Stimulated activated CD8-positive, alpha-beta memory T cell treated with anti-CD3 and anti-CD28 coated beads, Interleukin-12 subunit alpha, Interleukin-12 subunit beta, amount 100 ng/mL, for 24 hours (primary cell): Measurements from ENCODE around the gene FUT3.
"Not testable (repeated sequence)": the region's sequence is repeated elsewhere in the genome, so short reads cannot be mapped to it uniquely, and the experiment has no call there.

Source experiments
- DNase-seq: peaks from one replicate; pipeline ENCODE4 v3.0.0-alpha.2; 2020; ENCODE audit errors: extremely low read depth

The FUT3 gene

GRCh38 chr19:5848621-5849020, 2.6 kb downstream of the FUT3 start:
- not testable (repeated sequence) for DNase-seq

- DNase-seq: not testable (repeated sequence)
These were observed 3.4 kb downstream of the FUT3 start for GRCh38 chr19:5847846-5848245.

DNA sequence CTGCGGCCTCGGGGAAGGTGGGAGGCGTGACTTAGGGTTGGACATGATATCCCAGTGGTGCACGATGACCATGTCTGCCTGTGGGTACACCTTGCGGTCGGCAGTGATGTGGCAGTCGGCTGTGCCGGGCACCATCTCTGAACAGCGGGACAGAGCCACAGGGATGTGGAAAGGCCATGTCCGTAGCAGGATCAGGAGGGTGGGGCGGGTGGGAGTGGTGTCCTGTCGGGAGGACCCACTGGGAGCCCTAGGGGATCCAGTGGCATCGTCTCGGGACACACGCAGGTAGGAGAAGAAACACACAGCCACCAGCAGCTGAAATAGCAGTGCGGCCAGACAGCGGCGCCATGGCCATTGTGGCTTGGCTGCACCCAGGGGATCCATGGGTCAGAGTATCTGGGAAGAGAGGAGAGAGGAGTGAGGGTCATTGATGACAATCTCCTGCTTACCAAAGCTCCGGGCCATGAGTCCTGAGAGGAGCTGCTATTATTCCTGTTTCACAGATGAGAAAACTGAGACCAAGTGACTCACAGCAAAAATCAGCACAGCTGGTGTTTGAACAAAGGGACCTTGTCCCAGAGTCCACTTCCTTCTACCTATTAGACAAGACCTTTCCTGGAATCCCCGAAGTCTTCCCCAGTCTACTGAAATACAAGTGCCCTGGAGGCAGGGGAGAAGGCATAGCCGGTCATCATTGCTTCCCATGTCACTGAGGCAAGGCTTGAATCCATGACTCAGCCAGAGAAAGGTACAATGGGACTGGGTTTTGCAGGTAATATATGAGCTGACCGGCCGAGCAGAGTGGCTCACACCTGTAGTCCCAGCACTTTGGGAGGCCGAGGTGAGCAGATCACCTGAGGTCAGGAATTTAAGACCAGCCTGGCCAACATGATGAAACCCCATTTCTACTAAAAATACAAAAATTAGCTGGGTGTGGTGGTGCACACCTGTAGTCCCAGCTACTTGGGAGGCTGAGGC, 6.5 kb downstream of the FUT3 start:
- no peak for DNase-seq

- no peak for DNase-seq
These were observed 7.8 kb downstream of the FUT3 start for GRCh38 chr19:5843295-5843927.

DNA sequence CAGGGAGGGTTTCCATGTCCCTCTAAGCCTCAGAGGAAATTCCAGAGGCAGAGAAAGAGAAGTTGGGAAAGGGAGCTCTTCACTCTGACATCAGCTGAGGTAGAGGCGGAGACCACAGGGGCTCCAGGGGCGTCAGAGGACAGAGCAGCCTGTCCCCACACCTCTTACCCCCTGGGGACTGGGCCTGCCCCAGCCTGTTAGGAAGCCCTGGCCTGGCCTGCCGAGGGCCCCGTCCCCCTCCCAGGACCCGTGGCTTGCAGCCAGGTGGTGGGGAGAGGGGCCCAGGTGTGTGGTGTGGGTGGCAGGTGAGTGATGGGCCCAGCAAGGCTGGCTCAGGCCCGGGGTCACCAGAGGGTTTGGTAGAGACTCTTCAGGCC, 9.5 kb downstream of the FUT3 start:
- DNase-seq: not testable (repeated sequence)

DNA sequence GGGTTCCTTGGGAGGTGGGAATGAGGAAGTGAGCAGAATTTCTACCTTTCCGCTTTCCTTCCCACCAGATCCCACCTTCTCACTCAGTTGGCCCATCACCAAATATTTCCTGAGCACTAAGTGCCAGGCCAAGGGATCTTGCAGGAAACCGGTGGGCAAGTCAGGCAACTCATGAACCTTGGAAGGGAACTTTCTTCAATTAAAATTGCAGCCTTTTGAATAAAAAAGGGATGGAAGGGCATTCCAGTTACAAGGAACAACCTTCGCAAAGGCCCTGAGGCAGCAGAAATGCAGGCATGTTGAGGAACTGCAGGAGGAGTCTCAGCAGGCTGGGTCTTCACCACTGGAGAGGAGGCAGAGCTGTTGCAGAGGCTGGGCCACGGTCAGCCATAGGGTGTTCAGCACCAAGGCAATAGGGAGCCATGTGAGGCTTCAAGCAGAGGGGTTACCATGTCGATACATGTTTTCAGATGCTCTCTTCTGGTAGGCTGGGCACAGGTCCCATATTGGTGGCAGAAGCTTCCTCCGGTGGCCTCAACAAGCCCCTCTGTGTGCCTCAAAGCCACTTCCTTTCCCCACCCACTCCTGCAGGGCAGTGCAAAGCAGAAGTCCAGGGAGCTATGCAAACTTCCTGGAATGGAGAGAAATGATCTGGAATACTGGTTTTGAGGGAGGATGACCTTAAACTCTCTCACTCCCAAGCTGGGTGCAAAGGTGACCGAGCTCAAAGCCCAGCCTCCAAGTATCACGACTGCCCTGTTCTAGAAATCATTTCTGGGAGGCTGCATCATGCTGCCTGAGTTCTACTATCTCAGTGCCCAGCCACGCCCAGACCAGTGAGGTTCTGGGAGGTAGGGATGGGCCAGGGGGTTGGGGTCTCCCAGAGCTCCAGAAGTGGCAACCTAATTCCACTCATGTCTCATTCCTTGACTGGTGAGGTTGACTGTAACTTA, 11.9 kb downstream of the FUT3 start, which contains the start of gene FUT6:
Gene FUT6, minus strand, starts transcription at position 638 of the 953 bp plus-strand sequence. CDS start 7,135 bp downstream, outside the sequence.
- DNase-seq: no peak

GRCh38 chr19:5838353-5839064, 12.7 kb downstream of the FUT3 start:
- no peak for DNase-seq

- DNase-seq: no peak
These were observed 13.4 kb downstream of the FUT3 start for GRCh38 chr19:5837761-5838352.

DNA sequence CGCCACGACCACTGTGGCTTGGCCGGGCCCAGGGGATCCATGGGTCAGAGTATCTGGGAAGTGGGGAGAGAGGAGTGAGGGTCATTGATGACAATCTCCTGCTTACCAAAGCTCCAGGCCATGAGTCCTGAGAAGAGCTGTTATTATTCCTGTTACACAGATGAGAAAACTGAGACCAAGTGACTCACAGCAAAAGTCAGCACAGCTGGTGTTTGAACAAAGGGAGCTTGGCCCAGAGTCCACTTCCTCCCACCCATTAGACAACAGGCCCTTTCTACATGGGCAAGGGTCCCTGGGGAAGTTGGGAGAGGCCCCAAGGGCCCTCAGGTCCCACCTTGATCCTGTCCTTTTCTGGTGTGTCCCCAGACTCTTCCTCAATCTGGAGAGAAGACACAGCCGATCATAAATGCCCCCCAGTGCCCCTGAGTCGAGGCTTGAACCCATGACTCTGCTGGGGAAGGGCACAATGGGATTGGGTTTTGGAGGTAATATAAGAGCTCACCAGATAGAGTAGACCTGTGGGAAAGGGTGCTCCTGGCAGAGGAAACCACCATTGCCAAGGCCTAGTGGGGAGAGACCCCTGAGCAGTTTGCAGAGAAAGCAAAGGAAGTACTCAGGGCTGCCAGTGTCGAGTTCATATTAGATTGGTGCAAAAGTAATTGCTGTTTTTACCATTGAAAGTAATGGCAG, 18.6 kb downstream of the FUT3 start:
- DNase-seq: no peak

DNA sequence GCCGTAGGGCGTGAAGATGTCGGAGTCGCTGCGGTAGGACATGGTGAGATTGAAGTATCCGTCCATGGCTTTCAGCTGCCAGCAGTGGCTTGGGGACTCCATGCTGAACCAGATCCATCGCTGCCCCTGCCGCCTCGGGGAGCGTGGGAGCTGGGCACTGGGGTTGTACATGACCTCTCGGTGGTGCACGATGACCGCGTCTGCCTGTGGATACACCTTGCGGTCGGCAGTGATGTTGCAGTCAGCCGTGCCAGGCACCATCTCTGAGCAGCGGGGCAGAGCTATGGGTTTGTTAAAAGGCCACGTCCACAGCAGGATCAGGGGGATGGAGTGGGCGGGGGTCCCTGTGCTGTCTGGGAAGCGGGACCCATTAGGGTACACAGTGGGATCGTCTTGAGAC, 19.2 kb downstream of the FUT3 start:
- no peak for DNase-seq

DNA sequence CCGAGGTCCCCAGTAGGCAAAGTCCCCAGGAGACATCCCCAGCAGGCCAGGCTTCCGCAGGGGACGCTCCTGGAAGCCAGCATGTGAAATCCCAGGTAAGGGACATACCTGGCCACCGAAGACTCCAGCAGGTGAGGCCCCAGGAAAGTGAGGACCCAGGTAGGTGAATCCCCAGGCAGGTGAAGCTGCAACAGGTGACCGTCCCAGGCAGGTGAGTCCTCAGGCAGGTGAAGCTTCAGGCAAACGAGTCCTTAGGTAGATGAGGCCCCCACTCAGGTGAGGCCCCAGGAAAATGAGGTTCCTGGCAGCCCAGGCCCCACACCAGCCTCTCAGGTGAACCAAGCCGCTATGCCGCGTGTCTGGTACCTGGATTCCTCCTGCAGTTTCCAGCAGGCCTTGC, 20.1 kb downstream of the FUT3 start:
- DNase-seq: no peak

DNA sequence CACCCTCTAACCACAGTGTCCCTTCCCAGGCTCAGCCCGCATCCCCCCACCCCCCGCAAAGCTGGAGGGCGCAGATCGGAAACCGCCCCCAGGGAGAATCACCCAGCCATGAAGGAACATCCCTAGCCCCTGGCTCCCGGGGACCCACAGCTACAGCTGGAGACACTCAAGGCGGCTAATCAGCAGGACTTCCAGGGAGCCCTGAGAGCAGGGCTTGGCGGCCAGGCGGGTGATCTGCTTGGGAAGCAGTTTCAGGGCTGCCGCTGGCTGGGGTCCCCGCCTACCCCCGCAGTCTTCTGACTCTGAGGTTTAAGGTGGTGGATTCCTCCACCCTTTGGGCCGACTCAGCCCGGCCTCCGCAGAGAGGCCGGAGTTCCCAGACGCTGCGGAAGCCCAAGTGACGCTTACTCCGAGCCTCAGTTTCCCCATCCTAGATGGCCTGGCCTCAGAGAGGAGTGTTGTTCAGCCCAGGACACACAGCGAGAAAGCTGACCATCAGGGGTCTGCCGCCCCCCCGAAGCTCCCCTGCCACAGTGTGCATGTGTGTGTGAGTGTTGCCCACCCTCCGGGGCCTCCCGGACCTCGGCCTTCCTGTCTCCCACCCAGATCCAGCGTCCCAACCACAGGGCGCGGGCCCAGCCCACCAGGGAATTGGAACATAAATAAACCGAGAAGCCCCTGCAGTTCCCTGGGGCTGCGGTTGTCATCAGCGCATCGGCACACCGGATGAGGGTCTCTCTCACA, 21.5 kb downstream of the FUT3 start:
- DNase-seq: no peak

GRCh38 chr19:5828661-5829566, 22.3 kb downstream of the FUT3 start:
- no peak for DNase-seq

DNA sequence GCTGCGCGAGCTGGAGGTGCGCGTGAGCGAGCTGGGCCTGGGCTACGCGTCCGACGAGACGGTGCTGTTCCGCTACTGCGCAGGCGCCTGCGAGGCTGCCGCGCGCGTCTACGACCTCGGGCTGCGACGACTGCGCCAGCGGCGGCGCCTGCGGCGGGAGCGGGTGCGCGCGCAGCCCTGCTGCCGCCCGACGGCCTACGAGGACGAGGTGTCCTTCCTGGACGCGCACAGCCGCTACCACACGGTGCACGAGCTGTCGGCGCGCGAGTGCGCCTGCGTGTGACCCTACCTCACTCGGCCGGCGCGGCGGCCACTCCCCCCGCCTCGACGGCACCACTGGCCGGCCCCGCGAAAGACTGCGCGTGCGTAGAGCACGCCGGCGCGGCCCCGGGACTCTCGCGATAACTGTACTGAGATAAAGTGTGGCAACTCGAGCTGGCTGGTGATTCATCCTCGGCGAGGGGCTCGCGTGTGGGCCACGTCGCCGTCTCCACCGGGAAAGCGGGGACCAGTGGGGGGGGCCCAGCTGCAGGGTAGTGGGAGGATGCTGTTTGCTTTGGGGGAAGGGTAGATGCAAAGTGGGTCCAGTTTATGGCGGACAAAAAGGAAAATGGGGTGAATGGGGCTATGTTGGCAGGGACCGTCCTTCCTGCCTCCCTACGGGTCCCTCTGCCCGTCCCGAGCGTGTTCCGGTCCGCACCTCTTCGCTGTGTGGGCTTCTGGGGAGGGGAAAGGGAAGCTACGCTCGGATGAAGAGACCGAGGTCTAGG, 23.2 kb downstream of the FUT3 start:
- peak; percentile 84 for DNase-seq

- DNase-seq: no peak
These were observed 23.8 kb downstream of the FUT3 start for GRCh38 chr19:5827342-5827890.

DNA sequence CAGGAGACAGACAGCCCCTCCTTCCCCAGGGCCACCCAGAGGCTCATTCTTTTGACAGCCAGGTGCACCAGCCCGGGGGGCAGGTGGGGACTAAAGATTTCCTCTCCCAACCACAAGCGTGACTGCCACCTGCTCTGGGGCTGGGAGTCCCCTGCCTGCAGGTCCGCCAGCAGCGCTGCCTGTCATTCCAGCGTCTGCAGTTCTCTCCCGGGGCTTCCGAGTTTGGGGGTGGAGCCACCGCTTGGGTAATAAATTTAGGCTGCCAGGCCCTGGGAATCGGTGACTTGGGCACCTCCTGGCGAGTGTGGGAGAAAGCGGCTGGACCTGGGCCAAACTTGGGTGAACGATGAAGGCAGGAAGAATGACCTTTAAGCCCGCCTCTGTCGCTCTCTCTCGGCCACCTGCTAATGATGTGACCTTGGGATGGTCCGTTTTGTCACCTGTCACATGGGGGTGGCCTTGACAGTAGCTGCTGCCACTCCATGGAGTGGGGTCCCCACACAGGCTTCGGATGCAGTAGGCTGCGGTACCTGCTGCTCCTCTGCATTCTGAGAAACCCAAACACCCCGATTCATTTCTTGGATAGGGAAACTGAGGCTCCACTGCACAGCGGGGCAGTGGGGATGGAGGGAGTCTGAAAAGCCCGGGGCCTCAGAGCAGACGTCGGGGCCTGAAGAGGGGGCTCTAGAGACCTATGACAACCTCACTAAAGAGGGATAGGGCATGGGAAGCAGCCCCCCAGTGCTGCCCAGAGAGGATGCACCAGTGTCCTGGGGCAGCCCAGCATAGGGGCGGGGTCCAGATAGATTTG, 24.5 kb downstream of the FUT3 start:
- DNase-seq: no peak
